ENCODE measurements around the gene CPNE8. TPM values are rescaled to one million over a fixed set of nuclear protein-coding genes. Genes with fewer than 3 reads are reported as not detected.

CPNE8 gene
- total RNA-seq, 4 donors from 2014 or later, result 10.5 to 18.1 (median 15.1) TPM

DNA sequence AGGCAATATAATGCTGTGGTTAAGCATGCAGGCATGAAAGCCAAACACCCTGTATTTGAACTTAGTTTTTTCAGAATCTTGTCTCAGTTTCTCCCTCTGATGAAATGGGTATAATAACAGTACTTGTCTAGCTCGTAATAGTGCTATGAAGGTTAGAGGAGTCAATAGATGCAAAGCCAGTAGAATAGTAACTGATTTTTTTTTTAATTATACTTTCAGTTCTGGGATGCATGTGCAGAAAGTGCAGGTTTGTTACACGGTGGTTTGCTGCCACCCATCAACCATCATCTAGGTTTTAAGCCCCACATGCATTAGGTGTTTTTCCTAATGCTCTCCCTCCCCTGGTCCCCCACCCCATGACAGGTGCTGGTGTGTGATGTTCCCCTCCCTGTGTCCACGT lies 87.4 kb downstream of the CPNE8 start:
- Histone ChIP-seq H3K9me3 (no peaks in the 10 kb centered on the region), H3K36me3 (no peaks in the 10 kb centered on the region), H3K4me1 (no peaks in the 10 kb centered on the region), H3K27me3 (no peaks in the 10 kb centered on the region), H3K4me3 (no peak overlapping the region), H3K27ac (no peak overlapping the region)
- no peak for TF ChIP-seq POLR2A (IDR thresholded peaks at IDR 0.05)
- TF ChIP-seq CTCF (IDR thresholded peaks at IDR 0.05), result no peak
- 73 to 90% methylated on average over 3 of the region's 3 CpGs for WGBS, 2 donors
- DNase-seq, result no peak
- intact Hi-C loops (cut with DNase I), result no loop called here

- Histone ChIP-seq H3K27ac (no peak overlapping the region), H3K9me3 (no peaks in the 10 kb centered on the region), H3K36me3 (peaks cover 0 to 12% (median 7%) of the 10 kb centered on the region in 3 donors), H3K27me3 (no peaks in the 10 kb centered on the region), H3K4me1 (no peaks in the 10 kb centered on the region), H3K4me3 (no peak overlapping the region)
- intact Hi-C loops (cut with DNase I), result no loop called here
- WGBS, 2 donors, result 87 to 91% methylated on average over 3 of the region's 3 CpGs
- TF ChIP-seq CTCF (IDR thresholded peaks at IDR 0.05) (no peak), POLR2A (IDR thresholded peaks at IDR 0.05) (no peak)
- no peak for DNase-seq
These were observed 91.5 kb downstream of the CPNE8 start for GRCh38 chr12:38813923-38814322.

DNA sequence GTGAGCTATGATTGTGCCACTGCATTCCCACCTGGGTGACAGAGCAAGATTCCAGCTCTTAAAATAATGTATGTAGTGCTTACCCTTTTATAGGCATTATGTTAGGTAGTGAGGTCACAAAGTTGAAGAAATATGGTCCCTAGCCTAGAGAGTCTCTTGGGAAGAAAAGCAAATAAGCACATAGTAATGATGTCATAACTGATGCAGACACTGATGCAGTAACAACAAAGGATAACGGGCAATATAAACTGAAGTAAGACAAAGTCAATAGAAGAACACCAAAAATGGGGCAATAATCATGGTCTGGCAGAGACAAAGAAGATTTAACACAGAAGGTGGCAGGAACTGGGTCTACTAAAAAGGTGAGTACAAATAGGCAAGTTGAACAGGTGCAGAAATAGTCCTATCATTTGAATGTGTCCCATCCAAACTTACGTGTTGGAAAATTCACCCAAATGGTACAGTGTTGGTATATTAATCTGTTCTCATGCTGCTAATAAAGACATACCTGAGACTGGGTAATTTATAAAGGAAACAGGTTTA lies 93.5 kb downstream of the CPNE8 start:
- WGBS, 2 donors, result 88 to 90% methylated on average over 2 of the region's 2 CpGs

GRCh38 chr12:38809832-38810231 lies 95.6 kb downstream of the CPNE8 start:
- no peak overlapping the region for H3K27ac ChIP-seq
- peaks cover 0 to 12% (median 7%) of the 10 kb centered on the region in 3 donors for H3K36me3 ChIP-seq
- no peak overlapping the region for H3K4me3 ChIP-seq
- H3K27me3 ChIP-seq, result no peaks in the 10 kb centered on the region
- no peaks in the 10 kb centered on the region for H3K4me1 ChIP-seq
- TF ChIP-seq POLR2A (IDR thresholded peaks at IDR 0.05) (no peak), CTCF (IDR thresholded peaks at IDR 0.05) (no peak)
- intact Hi-C loops (cut with DNase I), result no loop called here
- H3K9me3 ChIP-seq, result no peaks in the 10 kb centered on the region
- no peak for DNase-seq

More for the DNA sequence above, 93.5 kb downstream of the CPNE8 start:
- no peak for DNase-seq
- Histone ChIP-seq H3K4me3 (no peak overlapping the region), H3K9me3 (no peaks in the 10 kb centered on the region), H3K27me3 (no peaks in the 10 kb centered on the region), H3K36me3 (peaks cover 0 to 12% (median 7%) of the 10 kb centered on the region in 3 donors), H3K4me1 (no peaks in the 10 kb centered on the region), H3K27ac (no peak overlapping the region)
- intact Hi-C loops (cut with DNase I), result no loop called here
- TF ChIP-seq CTCF (IDR thresholded peaks at IDR 0.05) (no peak), POLR2A (IDR thresholded peaks at IDR 0.05) (no peak)

DNA sequence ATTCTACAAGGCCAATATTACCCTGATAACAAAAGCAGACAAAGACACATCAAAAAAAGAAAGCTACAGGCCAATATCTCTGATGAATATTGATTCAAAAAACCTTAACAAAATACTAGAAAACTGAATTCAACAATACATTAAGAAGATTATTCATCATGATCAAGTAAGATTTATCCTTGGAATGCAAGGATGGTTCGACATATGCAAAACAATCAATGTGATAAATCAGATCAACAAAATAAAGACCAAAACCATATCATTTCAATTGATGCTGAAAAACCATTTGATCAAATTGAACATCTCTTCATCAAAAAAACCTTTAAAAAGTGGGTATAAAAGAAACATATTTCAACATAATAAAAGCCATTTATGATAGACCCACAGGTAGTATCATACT lies 117.3 kb downstream of the CPNE8 start:
- TF ChIP-seq CTCF (IDR thresholded peaks at IDR 0.05) (no peak), POLR2A (IDR thresholded peaks at IDR 0.05) (no peak)
- 83 to 96% methylated on average over 1 of the region's 1 CpG for WGBS, 2 donors
- no peaks in the 10 kb centered on the region for H3K27me3 ChIP-seq
- DNase-seq, result no peak
- no peaks in the 10 kb centered on the region for H3K36me3 ChIP-seq
- no peaks in the 10 kb centered on the region for H3K4me1 ChIP-seq
- peaks cover 0 to 9% (median 3%) of the 10 kb centered on the region in 3 donors for H3K9me3 ChIP-seq
- H3K27ac ChIP-seq, result no peak overlapping the region
- no peak overlapping the region for H3K4me3 ChIP-seq
- intact Hi-C loops (cut with DNase I), result no loop called here
